ENCODE measurements around the gene IL32.

The IL32 gene

DNA sequence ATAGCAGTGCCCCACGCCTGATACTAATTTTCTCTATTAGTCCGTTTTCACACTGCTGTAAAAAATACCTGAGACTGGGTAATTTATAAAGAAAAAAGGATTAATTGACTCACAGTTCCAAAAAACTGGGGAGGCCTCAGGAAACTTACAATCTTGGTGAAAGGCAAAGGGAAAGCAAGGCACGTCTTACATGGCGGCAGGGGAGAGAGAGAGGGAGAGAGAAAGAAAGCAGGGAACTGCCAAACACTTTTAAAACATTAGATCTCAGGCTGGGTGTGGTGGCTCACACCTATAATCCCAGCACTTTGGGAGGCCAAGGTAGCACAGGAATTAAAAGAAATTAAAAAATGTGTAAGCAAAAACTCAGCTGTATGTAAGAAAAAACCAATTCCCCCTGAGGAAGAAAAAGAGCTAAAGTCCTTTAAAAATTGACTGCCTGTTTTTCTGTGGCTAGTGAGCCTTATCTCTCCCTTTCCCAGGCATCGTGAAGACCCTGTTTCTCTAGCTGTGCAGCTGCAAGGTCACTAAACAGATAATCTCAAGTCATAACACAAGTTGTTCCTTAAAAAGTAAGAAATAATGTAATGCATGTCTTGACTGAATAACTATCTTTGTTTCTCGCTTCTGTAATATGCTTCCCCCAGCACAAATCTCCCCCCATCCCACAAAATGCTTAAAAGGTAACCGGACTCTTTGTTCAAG, 19.7 kb downstream of the IL32 start:
- Histone ChIP-seq H3K27ac (ENCODE audit: low read length) (no peak overlapping the region), H3K4me3 (ENCODE audit: low read length) (no peak overlapping the region), H3K4me1 (ENCODE audit: control insufficient read depth, insufficient read depth, low read length) (peaks cover 4% of the 10 kb centered on the region), H3K9me3 (ENCODE audit: control insufficient read depth, insufficient read depth, low read length) (no peaks in the 10 kb centered on the region), H3K36me3 (ENCODE audit: control insufficient read depth, insufficient read depth, low read length) (peaks cover 21% of the 10 kb centered on the region), H3K27me3 (ENCODE audit: control insufficient read depth, insufficient read depth, low read length) (no peaks in the 10 kb centered on the region)
- no CpG with 5 or more reads among the region's 7 CpGs for WGBS (ENCODE audit: insufficient coverage, insufficient read length)
- no peak for DNase-seq (ENCODE audit: low read depth, low spot score)

DNA sequence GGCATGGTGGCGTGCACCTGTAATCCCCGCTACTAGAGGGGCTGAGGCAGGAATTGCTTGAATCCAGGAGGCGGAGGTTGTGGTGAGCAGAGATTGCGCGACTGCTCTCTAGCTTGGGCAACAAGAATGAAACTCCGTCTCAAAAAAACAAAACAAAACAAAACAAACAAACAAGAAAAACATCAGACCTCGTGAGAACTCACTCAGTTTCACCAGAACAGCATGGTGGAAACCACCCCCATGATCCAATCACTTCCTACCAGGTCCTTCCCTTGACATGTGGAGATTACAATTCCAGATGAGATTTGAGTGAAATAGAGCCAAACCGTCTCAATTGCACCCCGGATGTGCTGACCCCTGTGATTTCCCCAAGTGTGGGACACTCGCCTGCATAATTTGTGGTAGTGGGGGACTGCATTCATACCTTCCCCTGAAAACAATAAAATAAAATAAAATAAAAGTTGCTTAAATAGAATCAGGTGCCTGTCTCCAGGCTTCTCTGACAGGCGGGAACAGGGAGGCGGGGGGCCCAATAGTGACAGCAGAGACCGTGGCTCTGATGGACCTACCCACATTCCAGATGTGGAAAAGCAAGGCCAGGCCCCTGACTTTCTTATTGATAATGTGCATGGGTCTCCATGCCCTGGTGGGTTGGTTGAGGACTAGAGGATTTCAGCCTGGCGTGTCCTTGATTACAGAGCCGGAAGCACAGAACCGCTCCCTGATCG, 20.6 kb downstream of the IL32 start:
- DNase-seq (ENCODE audit: low read depth, low spot score), result no peak
- no peak overlapping the region for H3K27ac ChIP-seq (ENCODE audit: low read length)
- no peak overlapping the region for H3K4me3 ChIP-seq (ENCODE audit: low read length)
- no peaks in the 10 kb centered on the region for H3K9me3 ChIP-seq (ENCODE audit: control insufficient read depth, insufficient read depth, low read length)
- H3K27me3 ChIP-seq (ENCODE audit: control insufficient read depth, insufficient read depth, low read length), result no peaks in the 10 kb centered on the region
- peaks cover 26% of the 10 kb centered on the region for H3K36me3 ChIP-seq (ENCODE audit: control insufficient read depth, insufficient read depth, low read length)
- WGBS (ENCODE audit: insufficient coverage, insufficient read length), result no CpG with 5 or more reads among the region's 17 CpGs
- peaks cover 4% of the 10 kb centered on the region for H3K4me1 ChIP-seq (ENCODE audit: control insufficient read depth, insufficient read depth, low read length)

GRCh38 chr16:3086596-3087242, 21.3 kb downstream of the IL32 start:
- H3K27ac ChIP-seq (ENCODE audit: low read length), result no peak overlapping the region

GRCh38 chr16:3087243-3088235, 22.1 kb downstream of the IL32 start:
- Histone ChIP-seq H3K27ac (ENCODE audit: low read length) (no peak overlapping the region), H3K4me3 (ENCODE audit: low read length) (no peak overlapping the region), H3K27me3 (ENCODE audit: control insufficient read depth, insufficient read depth, low read length) (no peaks in the 10 kb centered on the region), H3K36me3 (ENCODE audit: control insufficient read depth, insufficient read depth, low read length) (peaks cover 41% of the 10 kb centered on the region), H3K4me1 (ENCODE audit: control insufficient read depth, insufficient read depth, low read length) (peaks cover 4% of the 10 kb centered on the region), H3K9me3 (ENCODE audit: control insufficient read depth, insufficient read depth, low read length) (no peaks in the 10 kb centered on the region)
- whole genome bisulfite sequencing (ENCODE audit: insufficient coverage, insufficient read length), result no CpG with 5 or more reads among the region's 18 CpGs
- no peak for DNase-seq (ENCODE audit: low read depth, low spot score)

More at GRCh38 chr16:3086596-3087242, 21.3 kb downstream of the IL32 start:
- DNase-seq (ENCODE audit: low read depth, low spot score), result no peak
- H3K4me3 ChIP-seq (ENCODE audit: low read length), result no peak overlapping the region
- peaks cover 4% of the 10 kb centered on the region for H3K4me1 ChIP-seq (ENCODE audit: control insufficient read depth, insufficient read depth, low read length)
- H3K27me3 ChIP-seq (ENCODE audit: control insufficient read depth, insufficient read depth, low read length), result no peaks in the 10 kb centered on the region
- no CpG with 5 or more reads among the region's 14 CpGs for WGBS (ENCODE audit: insufficient coverage, insufficient read length)
- H3K36me3 ChIP-seq (ENCODE audit: control insufficient read depth, insufficient read depth, low read length), result peaks cover 33% of the 10 kb centered on the region
- H3K9me3 ChIP-seq (ENCODE audit: control insufficient read depth, insufficient read depth, low read length), result no peaks in the 10 kb centered on the region

GRCh38 chr16:3088450-3088849, 23.0 kb downstream of the IL32 start:
- H3K9me3 ChIP-seq (ENCODE audit: control insufficient read depth, insufficient read depth, low read length), result no peaks in the 10 kb centered on the region
- H3K36me3 ChIP-seq (ENCODE audit: control insufficient read depth, insufficient read depth, low read length), result peaks cover 45% of the 10 kb centered on the region
- no peak for DNase-seq (ENCODE audit: low read depth, low spot score)
- no peak overlapping the region for H3K27ac ChIP-seq (ENCODE audit: low read length)
- peaks cover 4% of the 10 kb centered on the region for H3K4me1 ChIP-seq (ENCODE audit: control insufficient read depth, insufficient read depth, low read length)
- WGBS (ENCODE audit: insufficient coverage, insufficient read length), result no CpG with 5 or more reads among the region's 7 CpGs
- no peaks in the 10 kb centered on the region for H3K27me3 ChIP-seq (ENCODE audit: control insufficient read depth, insufficient read depth, low read length)
- H3K4me3 ChIP-seq (ENCODE audit: low read length), result no peak overlapping the region

DNA sequence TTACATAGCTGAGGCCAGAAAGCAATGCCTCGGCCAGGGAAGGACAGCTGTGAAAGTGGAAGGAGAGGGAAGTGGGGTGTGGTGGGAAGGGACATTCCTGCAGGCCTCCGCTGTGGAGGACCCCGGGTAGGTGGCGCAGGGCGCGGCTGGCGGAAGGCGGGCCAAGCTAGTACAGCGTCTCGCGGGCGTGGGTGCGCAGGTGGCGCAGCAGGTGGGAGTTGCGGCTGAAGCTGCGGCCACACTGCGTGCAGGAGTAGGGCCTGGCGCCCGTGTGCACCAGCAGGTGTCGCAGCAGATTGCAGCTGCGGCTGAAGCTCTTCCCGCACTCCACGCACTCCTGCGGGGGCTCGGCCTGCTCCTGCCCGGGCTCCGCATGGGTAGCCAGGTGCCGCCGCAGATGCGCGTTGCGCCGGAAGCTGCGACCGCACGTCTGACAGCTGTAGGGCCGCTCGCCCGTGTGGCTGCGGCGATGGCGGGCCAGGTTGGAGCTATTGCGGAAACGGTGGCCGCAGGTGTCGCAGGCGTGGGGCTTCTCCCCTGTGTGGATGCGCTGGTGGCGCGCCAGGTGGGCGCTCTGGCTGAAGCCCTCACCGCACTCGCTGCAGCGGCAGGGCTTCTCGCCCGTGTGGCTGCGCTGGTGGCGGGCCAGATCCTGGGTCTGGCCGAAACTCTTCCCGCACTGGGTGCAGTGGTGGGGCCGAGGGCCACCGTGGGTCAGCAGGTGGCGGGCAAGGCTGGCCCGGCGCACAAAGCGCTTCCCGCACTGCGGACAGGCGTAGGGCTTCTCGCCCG, 23.7 kb downstream of the IL32 start:
- H3K27ac ChIP-seq (ENCODE audit: low read length), result no peak overlapping the region
- peaks cover 4% of the 10 kb centered on the region for H3K4me1 ChIP-seq (ENCODE audit: control insufficient read depth, insufficient read depth, low read length)
- H3K36me3 ChIP-seq (ENCODE audit: control insufficient read depth, insufficient read depth, low read length), result peaks cover 45% of the 10 kb centered on the region
- no peaks in the 10 kb centered on the region for H3K27me3 ChIP-seq (ENCODE audit: control insufficient read depth, insufficient read depth, low read length)
- WGBS (ENCODE audit: insufficient coverage, insufficient read length), result no CpG with 5 or more reads among the region's 71 CpGs
- no peaks in the 10 kb centered on the region for H3K9me3 ChIP-seq (ENCODE audit: control insufficient read depth, insufficient read depth, low read length)
- H3K4me3 ChIP-seq (ENCODE audit: low read length), result no peak overlapping the region
- no peak for DNase-seq (ENCODE audit: low read depth, low spot score)

- DNase-seq (ENCODE audit: low read depth, low spot score), result no peak
- no CpG with 5 or more reads among the region's 81 CpGs for WGBS (ENCODE audit: insufficient coverage, insufficient read length)
- no peak overlapping the region for H3K27ac ChIP-seq (ENCODE audit: low read length)
- H3K36me3 ChIP-seq (ENCODE audit: control insufficient read depth, insufficient read depth, low read length), result peaks cover 45% of the 10 kb centered on the region
- H3K9me3 ChIP-seq (ENCODE audit: control insufficient read depth, insufficient read depth, low read length), result no peaks in the 10 kb centered on the region
- no peak overlapping the region for H3K4me3 ChIP-seq (ENCODE audit: low read length)
- H3K4me1 ChIP-seq (ENCODE audit: control insufficient read depth, insufficient read depth, low read length), result peaks cover 4% of the 10 kb centered on the region
- H3K27me3 ChIP-seq (ENCODE audit: control insufficient read depth, insufficient read depth, low read length), result no peaks in the 10 kb centered on the region
Measured at GRCh38 chr16:3089717-3090592, 24.5 kb downstream of the IL32 start.

- Histone ChIP-seq H3K27me3 (ENCODE audit: control insufficient read depth, insufficient read depth, low read length) (no peaks in the 10 kb centered on the region), H3K4me3 (ENCODE audit: low read length) (no peak overlapping the region), H3K4me1 (ENCODE audit: control insufficient read depth, insufficient read depth, low read length) (peaks cover 6% of the 10 kb centered on the region), H3K36me3 (ENCODE audit: control insufficient read depth, insufficient read depth, low read length) (peaks cover 49% of the 10 kb centered on the region), H3K27ac (ENCODE audit: low read length) (no peak overlapping the region), H3K9me3 (ENCODE audit: control insufficient read depth, insufficient read depth, low read length) (no peaks in the 10 kb centered on the region)
- WGBS (ENCODE audit: insufficient coverage, insufficient read length), result no CpG with 5 or more reads among the region's 8 CpGs
- no peak for DNase-seq (ENCODE audit: low read depth, low spot score)
Measured at GRCh38 chr16:3091551-3091950, 26.1 kb downstream of the IL32 start.

DNA sequence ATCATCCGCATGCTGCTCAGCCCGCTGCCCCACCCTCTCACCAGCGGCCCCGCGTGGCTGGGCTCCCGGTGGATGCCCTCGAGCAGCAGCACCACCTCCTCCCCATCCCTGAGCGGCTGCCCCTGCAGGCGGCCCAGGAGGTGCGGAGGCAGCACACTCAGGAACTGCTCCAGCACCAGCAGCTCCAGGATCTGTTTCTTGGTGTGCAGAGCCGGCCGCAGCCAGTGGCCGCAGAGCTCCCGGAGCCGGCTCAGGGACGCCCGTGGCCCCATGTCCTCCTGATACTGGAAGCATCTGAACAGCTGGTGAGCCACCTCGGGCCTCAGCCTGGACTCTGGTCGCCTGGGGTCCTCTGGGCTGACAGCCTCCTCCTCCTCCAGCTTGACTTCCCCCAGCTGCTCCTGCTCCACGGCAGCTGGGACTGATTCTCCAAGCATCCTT, 27.1 kb downstream of the IL32 start:
- no peak overlapping the region for H3K4me3 ChIP-seq (ENCODE audit: low read length)
- no peaks in the 10 kb centered on the region for H3K27me3 ChIP-seq (ENCODE audit: control insufficient read depth, insufficient read depth, low read length)
- no peaks in the 10 kb centered on the region for H3K9me3 ChIP-seq (ENCODE audit: control insufficient read depth, insufficient read depth, low read length)
- DNase-seq (ENCODE audit: low read depth, low spot score), result no peak
- H3K4me1 ChIP-seq (ENCODE audit: control insufficient read depth, insufficient read depth, low read length), result peaks cover 4% of the 10 kb centered on the region
- H3K27ac ChIP-seq (ENCODE audit: low read length), result no peak overlapping the region
- H3K36me3 ChIP-seq (ENCODE audit: control insufficient read depth, insufficient read depth, low read length), result peaks cover 49% of the 10 kb centered on the region
- WGBS (ENCODE audit: insufficient coverage, insufficient read length), result no CpG with 5 or more reads among the region's 20 CpGs
